ENCODE data around the gene RNF141.
A peak's percentile ranks its signal among the peaks of the same experiment; 100 is the strongest.

Gene RNF141

DNA sequence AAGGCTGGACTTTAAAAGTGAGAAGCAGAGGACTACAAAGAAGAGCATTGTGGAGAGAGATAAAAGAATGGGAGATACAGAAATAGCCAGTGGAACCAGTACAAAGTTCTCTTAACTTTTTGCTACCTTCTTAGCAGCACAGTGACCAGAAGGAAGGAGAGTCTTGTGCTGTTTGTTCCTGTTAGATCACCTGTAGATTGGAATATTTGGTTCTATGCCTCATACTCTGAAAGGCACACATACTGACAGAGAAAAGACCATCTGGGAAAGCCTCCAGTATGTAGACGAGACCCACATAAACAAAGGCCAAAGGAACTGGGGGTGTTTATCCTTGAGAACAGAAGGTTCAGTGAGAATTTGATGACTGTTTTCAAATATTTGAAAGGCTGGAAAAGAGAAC lies 18.7 kb downstream of the RNF141 start:
- no peak for DNase-seq

DNA sequence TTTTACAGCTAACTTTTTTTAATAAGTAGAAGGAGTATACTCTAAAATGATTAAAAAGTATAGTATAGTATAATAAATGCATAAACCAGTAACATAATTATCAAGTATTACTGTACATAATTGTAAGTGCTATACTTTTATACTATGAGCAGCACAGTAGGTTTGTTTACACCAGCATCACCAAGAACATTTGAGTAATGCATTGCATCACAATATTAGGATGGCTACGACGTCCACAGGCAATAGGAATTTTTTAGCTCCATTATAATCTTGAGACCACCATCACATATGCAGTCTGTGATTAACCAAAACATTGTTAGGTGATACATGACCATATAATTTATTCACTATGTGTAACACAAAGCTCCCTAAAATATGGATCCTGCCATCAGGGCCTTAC lies 20.4 kb downstream of the RNF141 start:
- DNase-seq = no peak

GRCh38 chr11:10519630-10520029 lies 21.4 kb downstream of the RNF141 start:
- no peak for DNase-seq

- DNase-seq = no peak
Observed at GRCh38 chr11:10518891-10519290, 22.1 kb downstream of the RNF141 start.

GRCh38 chr11:10518123-10518522 lies 22.9 kb downstream of the RNF141 start:
- no peak for DNase-seq

DNA sequence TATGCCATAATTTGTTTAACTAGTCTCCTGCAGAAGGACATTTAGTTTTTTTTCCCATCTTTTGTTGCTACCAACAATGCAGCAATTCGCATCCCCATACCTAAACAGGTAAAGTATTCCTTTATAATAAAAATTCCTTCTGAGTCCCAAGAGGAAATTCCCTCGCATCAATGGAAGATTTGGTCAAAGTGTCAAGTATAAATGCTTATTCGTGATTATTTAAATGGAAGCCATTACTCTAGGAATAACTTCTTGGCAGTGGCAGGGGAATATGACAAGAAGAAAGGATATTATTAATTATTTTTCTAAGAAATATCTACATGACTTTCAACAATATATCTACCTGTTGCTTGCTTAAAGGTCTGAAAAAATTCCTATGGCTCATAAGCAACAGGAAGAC lies 25.6 kb downstream of the RNF141 start:
- DNase-seq = no peak

- no peak for DNase-seq
Observed at GRCh38 chr11:10514709-10515108, 26.3 kb downstream of the RNF141 start.

GRCh38 chr11:10514202-10514601 lies 26.8 kb downstream of the RNF141 start:
- peak; percentile 22 for DNase-seq

DNA sequence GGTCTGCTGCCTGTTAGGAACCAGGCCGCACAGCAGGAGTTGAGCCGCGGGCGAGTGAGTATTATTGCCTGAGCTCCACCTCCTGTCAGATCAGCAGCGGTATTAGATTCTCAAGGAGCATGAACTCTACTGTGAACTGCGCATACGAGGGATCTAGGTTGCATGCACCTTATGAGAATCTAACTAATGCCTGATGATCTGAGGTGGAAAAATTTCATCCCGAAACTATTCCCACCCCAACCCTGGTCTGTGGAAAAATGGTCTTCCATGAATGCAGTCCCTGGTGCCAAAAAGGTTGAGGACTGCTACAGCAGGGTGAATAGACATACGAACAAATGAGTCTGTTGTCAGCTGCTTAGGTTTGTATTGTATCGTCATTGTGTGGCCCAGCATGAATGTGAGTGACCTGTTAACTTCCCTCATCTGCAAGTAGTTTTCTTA lies 29.8 kb downstream of the RNF141 start:
- DNase-seq = no peak

DNA sequence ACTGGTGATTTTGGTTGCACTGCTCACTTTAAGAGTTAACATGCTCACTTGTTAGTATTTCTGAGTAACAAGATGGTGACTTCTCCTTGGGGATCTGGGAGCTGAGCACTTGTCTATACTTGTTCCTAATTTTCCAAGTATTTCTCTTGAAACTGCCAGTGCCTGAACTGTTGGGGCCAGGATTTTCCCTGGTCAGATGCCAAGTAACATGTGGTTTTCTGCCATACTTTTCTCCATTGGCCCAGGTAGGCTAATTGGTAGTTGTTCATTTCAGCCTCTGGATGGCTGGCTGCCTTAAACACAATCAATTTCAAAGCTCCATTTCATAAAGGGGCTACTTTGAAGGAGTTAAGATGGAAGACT lies 35.0 kb downstream of the RNF141 start:
- no peak for DNase-seq

DNA sequence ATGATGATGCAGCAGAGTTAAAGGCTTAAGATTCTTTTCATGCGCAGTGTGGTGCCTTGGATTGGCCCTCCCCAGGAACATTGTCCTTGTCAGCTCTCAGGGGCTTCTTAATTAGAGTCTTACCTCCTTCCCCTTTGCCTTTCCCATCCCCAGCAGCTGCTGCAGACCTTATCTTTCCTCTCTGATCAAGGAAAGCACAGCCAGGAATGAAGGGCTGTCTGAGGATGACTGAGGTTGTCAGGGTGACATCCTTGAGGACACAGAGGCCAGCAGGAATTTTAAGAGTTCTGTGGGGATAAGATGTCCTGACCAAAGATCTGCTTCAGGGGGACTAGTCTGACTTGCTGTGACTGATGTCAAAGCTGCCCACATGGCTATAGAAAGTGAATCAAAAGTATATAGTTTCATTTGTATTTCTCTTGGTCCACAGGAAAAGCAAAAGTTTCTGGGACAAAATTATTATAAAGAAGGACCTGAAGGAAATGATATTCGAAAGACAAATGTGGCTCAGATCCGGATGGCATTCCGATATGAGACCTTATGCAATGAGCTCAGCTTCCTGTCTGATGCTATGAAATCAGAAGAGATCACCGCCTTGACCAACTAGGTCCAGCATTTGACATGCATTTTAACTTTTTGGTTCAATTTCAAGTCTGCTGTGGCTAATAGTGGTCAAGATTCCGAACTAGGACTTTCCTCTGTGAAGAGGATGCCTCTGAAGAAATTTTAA lies 35.5 kb downstream of the RNF141 start:
- DNase-seq = no peak

- DNase-seq = no peak
Observed at GRCh38 chr11:10504490-10504889, 36.5 kb downstream of the RNF141 start.

DNA sequence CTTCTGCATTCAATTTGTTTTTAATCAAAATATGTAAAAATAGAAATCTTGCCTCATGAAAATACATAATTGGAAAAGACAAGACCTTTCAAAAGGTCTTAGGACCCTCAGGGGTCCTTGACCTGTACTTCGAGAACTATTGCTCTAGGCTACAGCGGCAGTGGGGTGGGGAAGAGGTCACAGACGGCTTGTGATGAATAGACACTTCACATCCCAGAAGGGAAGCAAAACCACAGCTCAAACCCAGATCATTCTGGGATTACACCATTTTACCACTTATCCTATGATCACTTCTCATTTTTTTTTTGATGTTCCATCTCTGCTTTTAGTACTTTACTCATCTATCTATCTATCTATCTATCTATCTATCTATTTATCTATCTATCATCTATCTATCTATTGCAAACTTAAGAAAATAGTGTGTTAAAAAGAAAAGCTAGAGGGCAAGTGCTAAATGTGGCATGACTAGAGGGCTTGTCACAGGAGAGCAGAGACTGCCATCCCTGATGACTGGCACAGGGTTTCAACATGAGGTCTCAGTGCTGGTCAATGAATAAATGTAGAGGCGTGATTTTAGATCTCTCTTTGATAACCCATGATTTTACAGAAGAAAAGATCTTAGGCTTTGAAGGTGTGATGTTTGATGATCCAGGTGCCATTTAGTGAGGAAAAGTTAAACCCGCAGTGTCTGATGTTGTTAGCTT lies 37.1 kb downstream of the RNF141 start:
- DNase-seq = no peak

DNA sequence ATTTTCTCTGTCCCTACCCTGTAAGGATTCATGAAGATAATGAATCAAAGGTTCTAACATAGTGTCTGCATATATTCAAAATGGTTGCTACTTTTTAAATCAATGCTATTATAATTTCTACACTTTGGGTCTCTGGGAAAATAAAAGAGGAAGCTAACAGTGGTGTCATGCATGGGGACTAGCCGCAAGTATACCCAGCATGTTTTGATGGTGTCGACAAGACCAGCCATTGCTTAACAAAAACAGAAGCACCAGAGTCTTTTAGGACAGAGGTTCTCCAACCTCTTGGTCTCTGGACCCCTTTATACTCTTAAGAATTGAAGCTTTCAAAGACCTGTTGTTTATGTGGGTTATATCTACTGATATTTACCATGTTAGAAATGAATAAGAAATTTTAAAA lies 37.8 kb downstream of the RNF141 start:
- DNase-seq = no peak

- no peak for DNase-seq
Observed at GRCh38 chr11:10502770-10503169, 38.2 kb downstream of the RNF141 start.

DNA sequence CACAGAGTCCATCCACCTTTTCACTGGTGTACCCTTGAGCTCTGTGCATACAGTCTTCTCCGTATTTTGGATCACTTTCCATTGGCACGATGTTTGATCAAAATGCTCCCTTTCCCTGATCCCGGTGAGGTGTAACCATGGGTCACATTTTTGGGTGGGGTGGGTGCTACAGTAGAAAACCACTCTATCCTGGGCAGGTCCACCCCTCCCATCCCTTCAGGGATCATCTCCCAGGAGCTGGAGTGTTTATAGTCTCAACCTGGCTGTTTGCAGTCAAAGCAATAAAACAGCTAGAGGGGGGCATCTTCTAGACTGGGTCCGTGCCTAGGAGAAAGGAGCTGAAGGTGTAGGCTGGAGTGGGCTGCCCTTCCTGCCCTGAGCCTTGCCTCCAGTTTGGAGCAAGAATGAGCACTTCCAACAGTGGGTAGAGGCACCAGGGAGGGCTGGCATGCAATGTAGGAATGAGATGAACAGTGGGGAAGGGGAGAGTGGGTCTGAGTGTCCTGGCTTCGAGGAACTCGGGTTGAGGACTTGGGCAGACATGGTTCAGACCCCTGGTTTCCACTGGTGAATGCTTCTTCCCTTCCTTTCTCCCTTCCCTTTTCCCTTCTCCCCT lies 38.8 kb downstream of the RNF141 start:
- DNase-seq = no peak

DNA sequence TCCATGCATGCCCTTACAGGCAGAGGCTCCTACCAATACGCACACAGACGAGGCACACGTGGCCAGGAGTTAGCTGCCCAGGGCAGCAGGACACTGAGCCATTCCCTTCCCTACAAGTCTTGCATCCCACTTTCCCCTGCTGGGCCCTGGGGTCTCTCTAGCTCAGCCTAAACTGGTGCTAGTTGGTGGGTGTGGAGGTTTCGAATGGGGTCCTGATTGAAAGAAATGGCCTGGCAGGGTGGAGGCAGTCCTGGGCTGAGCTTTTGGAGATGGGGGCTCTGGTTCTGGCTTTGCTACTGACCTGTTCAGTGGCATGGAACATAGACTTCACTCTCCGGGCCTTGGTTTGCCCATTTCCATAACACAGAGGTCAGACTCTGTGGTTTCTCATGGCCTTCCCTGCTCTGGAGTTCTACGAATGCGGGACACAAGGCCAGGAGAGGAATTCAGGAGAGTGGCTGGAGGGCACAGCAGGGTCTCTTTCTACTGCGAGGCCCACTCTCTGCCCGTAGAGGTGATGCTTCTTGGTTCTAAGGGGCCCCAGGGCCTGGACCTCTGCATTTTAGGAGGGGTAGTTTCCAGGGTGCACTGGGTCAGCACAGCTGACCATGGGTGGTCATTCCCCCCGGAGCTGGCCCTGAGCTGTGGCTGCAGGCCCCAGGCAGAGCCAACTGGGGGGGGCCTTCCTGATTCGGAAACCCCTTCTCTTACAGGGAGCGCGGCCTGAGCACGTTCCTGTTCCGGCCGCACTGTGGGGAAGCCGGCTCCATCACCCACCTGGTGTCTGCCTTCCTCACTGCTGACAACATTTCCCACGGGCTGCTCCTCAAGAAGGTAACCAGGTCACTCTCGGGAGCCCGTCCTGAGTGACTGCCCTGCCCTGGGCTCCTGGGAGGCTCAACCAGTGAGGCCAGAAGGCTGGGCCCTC lies 40.0 kb downstream of the RNF141 start:
- DNase-seq = no peak

DNA sequence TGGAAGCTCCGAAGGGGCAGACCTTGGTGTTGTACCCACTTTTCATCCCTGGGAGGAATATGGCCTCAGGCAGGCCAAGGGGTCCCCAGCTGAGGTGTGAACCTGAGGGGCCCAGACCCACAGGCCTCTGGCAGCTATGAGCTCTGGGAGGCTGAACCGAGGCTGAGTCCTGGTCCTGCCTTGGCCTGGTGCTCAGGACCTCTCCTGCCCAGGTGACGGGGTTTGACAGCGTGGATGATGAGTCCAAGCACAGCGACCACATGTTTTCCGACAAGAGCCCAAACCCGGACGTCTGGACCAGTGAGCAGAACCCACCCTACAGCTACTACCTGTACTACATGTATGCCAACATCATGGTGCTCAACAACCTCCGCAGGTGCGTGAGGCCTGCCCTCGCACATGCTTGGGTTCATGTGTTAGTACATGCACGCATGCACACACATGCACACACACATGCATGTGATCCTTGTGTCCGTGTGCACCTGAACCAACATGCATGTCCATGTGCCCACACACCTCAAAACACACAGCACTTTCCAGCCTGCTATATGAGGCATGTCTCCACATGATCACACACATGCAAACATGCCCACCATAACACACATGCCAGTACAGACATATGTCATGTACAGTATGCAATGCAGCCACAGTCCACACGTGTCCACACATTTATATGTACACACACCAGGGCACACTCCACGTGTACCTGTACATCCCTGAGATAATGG lies 40.9 kb downstream of the RNF141 start:
- no peak for DNase-seq

DNA sequence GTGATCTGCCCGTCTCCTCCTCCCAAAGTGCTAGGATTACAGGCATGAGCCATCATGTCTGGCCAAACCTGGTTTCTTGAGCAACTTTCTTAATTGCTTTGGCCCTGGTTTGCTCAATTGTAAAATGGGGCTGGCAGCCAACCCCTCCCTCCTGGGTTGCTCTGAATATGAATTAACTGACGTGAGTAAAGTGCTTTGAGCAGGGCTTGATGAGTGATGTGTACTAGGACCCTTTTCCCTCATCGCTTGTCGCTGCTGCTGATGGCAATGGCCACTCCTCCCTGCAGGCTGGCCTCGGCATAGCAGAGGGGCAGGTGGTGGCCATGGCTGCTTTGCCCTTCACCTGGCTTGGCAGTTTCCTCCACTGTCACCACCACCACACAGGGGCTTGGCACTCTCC lies 41.5 kb downstream of the RNF141 start:
- no peak for DNase-seq

DNA sequence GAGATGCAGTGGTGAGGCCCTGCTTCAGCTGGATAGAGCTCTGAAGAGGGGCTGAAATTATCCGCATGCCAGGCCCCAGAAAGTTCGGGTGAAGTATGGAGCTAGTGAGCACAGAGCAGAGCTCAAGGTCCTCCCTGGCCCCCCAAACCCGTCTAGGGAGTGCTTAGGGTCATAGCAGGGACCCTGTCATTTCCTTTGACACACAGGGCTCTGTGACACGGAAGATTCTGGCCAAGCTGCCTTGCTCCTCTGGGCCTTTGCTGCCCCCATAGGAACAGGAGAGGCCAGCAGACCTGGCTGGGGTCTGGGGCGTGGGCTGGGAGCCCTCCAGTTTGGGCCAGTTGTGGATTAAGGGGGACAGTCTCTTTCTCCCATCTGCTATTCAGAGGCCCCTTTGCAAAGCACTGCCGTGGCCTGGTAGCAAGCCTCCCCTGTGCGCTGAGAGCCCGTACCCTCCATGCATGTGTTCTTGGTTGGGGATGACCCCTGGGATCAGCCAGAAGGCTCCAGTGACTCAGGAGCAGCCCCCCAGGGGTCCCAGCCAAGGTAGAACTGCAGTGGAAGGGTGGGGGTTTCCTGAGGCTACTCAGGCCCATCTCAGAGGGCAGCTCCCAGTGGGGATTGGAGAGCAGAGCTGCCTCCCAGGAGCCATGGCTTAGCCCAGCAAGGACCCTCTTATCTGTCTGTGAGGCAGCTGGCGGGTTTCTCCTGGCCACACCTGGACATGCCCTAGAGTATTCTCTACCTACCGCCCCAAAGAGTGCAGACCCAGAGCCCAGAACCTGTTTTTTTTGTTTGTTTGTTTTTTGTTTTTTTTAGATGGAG lies 42.3 kb downstream of the RNF141 start:
- no peak for DNase-seq

- DNase-seq = no peak
Observed at GRCh38 chr11:10498022-10498400, 43.0 kb downstream of the RNF141 start.

All from hematopoietic multipotent progenitor cell treated with erythropoietin and hydrocortisone succinate and interleukin-3 and kit ligand, for 8 days (in vitro differentiated cells).